Muscle of leg (tissue), 11 donors: ENCODE data around the gene CACNA1S. TPM values are rescaled to one million over a fixed set of nuclear protein-coding genes. Genes with fewer than 3 reads are reported as not detected.

Source experiments
- DNase-seq: peaks from one replicate; pipeline ENCODE4 v3.0.0; 2013
- H3K27ac ChIP-seq: one replicate; pipeline ENCODE4 v1.5.1; 2013; ENCODE audit warnings: mild to moderate bottlenecking, low read length, control low read depth
- H3K27me3 ChIP-seq: one replicate; pipeline ENCODE4 v1.6.1; 2013; ENCODE audit warnings: low read length; ENCODE audit not compliant: control insufficient read depth, insufficient read depth
- H3K36me3 ChIP-seq: one replicate; pipeline ENCODE4 v1.6.1; 2013; ENCODE audit warnings: low read length; ENCODE audit not compliant: control insufficient read depth, insufficient read depth
- H3K4me1 ChIP-seq: one replicate; pipeline ENCODE4 v1.6.1; 2013; ENCODE audit warnings: low read length; ENCODE audit not compliant: control insufficient read depth, insufficient read depth
- H3K4me3 ChIP-seq: one replicate; pipeline ENCODE4 v1.5.1; 2013; ENCODE audit warnings: low read length, control low read depth
- H3K9me3 ChIP-seq: replicated peaks from 2 replicates; pipeline ENCODE4 v1.6.1; 2013; ENCODE audit warnings: low read depth, low read length; ENCODE audit not compliant: control insufficient read depth
- WGBS: methylation state at CpG from one replicate; pipeline ENCODE4 v1.1.5; 2013; ENCODE audit warnings: missing lambda C conversion rate; ENCODE audit not compliant: insufficient coverage; 5-methylcytosine and 5-hydroxymethylcytosine counted together
- polyA plus RNA-seq, 8 donors: library from polyadenylated mRNA; unstranded; fragments of 120-200 nt; gene quantifications; one replicate each; pipeline versions ENCODE4 v1.2.1 to v1.2.3, GENCODE V29; 2013; ENCODE audit warnings: inconsistent platforms in 1 of 8, low replicate concordance in 1 of 8; ENCODE audit not compliant: insufficient read length in 8 of 8, insufficient read depth in 1 of 8
- total RNA-seq: library from RNA; stranded (reverse); fragments of 120-200 nt; gene quantifications from one replicate; pipeline ENCODE4 v1.2.4, GENCODE V29; 2013

The CACNA1S gene
- total and polyA plus RNA-seq, 9 donors = 26.1 to 55.2 (median 41.5) TPM

DNA sequence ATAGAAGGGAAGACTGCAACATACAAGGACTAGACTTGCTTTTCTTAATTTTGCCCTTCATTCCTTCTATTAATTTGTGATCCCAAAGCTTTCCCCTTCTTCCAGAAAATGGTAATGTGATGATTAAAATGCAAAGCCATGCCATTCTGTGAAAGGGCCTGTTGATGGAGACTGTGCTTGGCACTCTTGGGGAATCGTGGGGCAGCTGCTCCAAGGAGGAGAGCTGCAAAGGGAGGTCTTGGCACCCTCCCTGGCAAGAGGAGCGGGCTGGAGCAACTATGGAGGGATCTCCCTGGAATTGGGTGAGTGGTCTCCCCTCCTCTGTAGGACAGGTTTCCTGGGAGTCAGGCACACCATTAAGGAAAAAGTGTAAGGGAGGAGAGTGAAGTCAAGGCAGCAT lies 16.6 kb downstream of the CACNA1S start:
- Histone ChIP-seq H3K36me3 (peaks cover 5% of the 10 kb centered on the region), H3K27ac (peak overlapping the region; percentile 93), H3K27me3 (no peaks in the 10 kb centered on the region), H3K4me3 (no peak overlapping the region), H3K9me3 (no peaks in the 10 kb centered on the region), H3K4me1 (peaks cover 80% of the 10 kb centered on the region)
- DNase-seq = no peak
- 58% methylated on average over 2 of the region's 2 CpGs for WGBS

DNA sequence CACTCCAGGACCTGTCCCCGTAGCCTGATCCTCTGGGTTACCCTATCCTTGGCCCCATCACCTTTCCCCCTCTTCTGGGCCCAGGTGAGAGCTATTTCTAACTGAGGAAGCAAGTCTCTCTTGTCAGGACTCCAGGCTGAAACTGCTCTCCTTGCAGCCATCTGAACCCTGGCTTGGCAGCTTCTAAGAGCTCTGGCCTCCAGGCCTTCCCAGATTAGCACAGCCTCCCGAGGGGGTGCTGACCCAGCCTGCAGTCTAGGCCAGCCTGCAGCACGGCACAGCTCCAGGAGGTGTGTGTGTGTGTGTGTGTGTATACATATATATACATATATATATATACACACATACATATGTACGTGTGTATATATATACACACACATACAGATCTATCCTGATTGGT lies 17.4 kb downstream of the CACNA1S start:
- 63% methylated on average over 1 of the region's 4 CpGs for whole genome bisulfite sequencing

DNA sequence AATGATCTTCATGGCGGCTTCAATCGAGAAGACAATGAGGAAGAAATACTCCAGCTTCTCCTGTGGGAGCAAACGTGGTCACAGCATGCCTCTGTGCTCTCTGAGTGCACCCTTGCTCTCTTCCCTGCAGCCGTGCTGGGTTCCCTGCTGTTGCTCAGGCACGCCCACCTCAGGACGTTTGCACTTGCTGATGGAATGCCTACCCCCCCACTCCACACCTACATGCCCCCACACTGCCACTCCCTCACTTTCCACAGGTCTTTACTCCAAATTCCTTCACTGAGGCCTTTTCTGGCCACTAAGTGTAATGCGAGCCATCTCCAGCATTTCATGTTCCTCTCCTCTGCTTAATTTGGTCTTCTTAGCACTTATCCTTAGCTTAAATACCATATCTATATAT lies 18.3 kb downstream of the CACNA1S start:
- DNase-seq = no peak
- peaks cover 80% of the 10 kb centered on the region for H3K4me1 ChIP-seq
- H3K36me3 ChIP-seq = peaks cover 5% of the 10 kb centered on the region
- no peaks in the 10 kb centered on the region for H3K9me3 ChIP-seq
- no peak overlapping the region for H3K4me3 ChIP-seq
- peak overlapping the region; percentile 66 for H3K27ac ChIP-seq
- no peaks in the 10 kb centered on the region for H3K27me3 ChIP-seq
- 71% methylated on average over 6 of the region's 7 CpGs for WGBS

More for the DNA sequence above, 17.4 kb downstream of the CACNA1S start:
- no peak overlapping the region for H3K4me3 ChIP-seq
- peak overlapping the region; percentile 93 for H3K27ac ChIP-seq
- H3K9me3 ChIP-seq = no peaks in the 10 kb centered on the region
- DNase-seq = peak; percentile 62
- H3K27me3 ChIP-seq = no peaks in the 10 kb centered on the region
- H3K36me3 ChIP-seq = peaks cover 3% of the 10 kb centered on the region
- H3K4me1 ChIP-seq = peaks cover 80% of the 10 kb centered on the region

DNA sequence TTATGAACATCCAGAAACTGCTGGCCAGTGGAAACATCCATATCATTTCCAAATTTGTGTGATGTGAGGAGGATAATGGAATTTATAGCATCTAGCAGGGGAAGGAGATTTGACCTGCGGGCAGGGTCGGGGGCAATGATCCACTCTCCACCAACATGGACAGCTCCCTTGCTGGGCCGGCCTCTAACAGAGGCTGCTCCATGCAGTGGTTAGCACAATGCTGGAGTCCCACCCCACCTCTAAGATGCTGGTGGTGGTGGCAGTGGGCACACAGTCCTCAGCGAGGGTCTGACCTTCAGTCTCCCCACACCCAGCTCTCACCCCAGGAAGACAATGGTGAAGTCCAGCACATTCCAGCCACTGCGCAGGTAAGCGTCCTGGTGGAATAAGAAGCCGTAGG lies 18.7 kb downstream of the CACNA1S start:
- Histone ChIP-seq H3K36me3 (peaks cover 8% of the 10 kb centered on the region), H3K27ac (no peak overlapping the region), H3K9me3 (no peaks in the 10 kb centered on the region), H3K4me1 (peaks cover 79% of the 10 kb centered on the region), H3K27me3 (no peaks in the 10 kb centered on the region), H3K4me3 (no peak overlapping the region)
- DNase-seq = no peak
- WGBS = 86% methylated on average over 5 of the region's 7 CpGs

DNA sequence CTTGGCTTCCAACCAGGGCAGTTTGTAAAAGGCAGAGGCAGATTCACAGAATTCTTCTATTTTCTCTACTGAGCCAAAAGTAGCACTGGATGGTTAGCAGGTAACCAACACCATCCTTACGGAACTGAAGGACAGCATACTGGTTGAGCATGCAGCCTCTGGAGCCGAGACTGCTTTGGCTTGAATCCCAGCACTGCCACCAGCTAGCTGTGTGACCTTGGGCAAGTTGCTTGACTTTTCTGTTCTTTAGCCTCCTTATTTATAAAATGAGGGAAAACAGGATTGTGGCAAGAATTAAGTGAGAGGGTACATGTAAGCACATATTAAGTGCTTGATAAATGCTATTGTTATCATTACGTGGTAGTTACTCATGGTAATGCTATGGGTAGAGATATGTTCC lies 19.5 kb downstream of the CACNA1S start:
- H3K4me3 ChIP-seq = no peak overlapping the region
- no peak overlapping the region for H3K27ac ChIP-seq
- H3K27me3 ChIP-seq = no peaks in the 10 kb centered on the region
- H3K4me1 ChIP-seq = peaks cover 70% of the 10 kb centered on the region
- 86% methylated on average over 2 of the region's 3 CpGs for WGBS
- no peaks in the 10 kb centered on the region for H3K9me3 ChIP-seq
- H3K36me3 ChIP-seq = peaks cover 12% of the 10 kb centered on the region
- DNase-seq = no peak

DNA sequence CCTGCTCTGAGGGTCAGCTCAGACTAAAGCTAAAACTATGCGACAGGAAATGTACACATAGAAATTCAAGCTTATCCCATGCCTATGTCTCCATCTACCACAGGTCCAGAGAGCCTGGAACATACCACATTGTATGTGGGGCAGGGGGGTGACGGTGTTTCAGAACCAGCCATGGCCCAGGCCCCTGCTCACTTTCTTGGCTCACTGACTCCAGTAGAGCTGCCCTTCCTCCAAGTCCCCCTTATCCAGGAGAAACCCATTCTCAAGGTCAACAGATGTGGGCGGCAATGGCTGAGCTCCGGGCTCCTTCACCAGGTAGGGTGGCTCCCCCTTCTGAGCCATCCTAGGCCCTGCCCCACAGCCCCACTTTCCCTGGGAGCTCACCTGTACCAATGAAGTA lies 21.0 kb downstream of the CACNA1S start:
- H3K4me3 ChIP-seq = no peak overlapping the region
- no peaks in the 10 kb centered on the region for H3K9me3 ChIP-seq
- H3K27me3 ChIP-seq = no peaks in the 10 kb centered on the region
- H3K27ac ChIP-seq = no peak overlapping the region
- H3K36me3 ChIP-seq = peaks cover 12% of the 10 kb centered on the region
- WGBS = 100% methylated on average over 1 of the region's 4 CpGs
- peaks cover 56% of the 10 kb centered on the region for H3K4me1 ChIP-seq
- DNase-seq = no peak

DNA sequence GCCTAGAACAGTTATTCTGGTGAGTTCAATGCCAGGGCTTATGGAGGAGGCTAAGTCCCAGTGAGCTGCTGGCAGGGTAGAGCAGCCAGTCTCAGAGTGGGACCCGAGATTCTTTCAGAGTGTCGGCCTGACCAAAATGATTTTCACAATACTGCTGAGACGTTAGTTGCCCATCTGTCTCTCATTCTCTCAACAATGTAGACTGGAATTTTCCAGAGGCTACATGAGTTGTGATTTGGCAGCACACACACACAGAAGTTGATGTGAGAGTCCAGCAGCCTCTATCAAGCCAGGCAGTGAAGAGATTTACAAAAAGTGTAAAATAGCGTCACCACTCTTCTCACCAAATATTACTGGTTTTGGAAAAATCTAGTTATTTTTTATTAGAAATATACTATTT lies 21.7 kb downstream of the CACNA1S start:
- WGBS = 0% methylated on average over 1 of the region's 4 CpGs
- peak; percentile 74 for DNase-seq
- H3K27me3 ChIP-seq = no peaks in the 10 kb centered on the region
- no peaks in the 10 kb centered on the region for H3K9me3 ChIP-seq
- H3K4me3 ChIP-seq = no peak overlapping the region
- H3K4me1 ChIP-seq = peaks cover 48% of the 10 kb centered on the region
- H3K27ac ChIP-seq = peak overlapping the region; percentile 45
- peaks cover 12% of the 10 kb centered on the region for H3K36me3 ChIP-seq

DNA sequence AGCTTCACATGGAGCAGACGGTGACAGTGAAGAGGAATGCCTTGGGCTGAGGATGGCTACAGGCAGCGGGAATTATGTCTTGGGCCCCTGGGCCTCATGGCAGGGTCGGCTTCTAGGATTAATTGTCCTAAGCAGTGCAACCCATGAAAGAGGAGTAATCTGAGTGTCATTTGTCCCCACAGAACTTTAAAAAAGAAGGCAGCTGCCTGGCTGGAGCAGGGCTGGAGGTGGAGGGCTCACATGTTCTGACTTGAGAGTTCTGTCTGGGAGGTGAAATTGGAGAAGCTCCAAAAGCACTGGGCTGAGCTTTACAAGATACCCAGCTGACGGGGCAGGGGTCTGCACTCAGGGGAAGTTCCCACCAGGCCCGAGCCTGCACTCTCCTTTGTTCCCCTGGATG lies 22.6 kb downstream of the CACNA1S start:
- peak overlapping the region; percentile 45 for H3K27ac ChIP-seq

DNA sequence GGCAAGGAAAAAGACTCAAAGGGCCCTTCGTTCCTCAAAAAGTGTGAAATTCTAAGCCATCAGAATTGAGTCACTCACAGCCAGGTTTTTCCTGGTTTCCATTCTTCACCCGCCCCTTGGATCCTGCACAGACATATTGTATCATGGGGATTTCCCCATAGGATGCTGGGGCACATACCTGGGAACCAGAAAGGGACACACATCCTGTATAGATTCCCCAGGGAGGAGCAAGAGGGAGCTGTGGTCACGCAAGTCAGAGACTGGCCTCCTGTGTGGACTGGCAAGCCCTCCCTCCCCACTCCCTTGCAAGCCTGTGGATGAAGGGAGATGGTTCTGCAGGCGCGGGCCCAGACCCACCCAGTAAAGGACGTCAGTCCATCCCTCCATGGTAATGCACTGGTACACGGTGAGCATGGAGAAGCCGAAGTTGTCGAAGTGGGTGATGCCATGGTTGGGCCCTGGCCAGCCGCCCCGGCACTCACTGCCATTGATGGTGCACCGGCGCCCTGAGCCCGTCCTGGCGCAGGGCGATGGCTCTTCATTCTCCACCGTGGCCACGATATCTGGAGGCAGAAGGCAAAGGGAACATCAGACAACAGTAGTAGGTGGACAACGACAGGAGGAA lies 23.2 kb downstream of the CACNA1S start:
- no peak for DNase-seq
- H3K4me1 ChIP-seq = peaks cover 34% of the 10 kb centered on the region
- H3K4me3 ChIP-seq = no peak overlapping the region
- WGBS = 87% methylated on average over 16 of the region's 19 CpGs
- H3K36me3 ChIP-seq = peaks cover 18% of the 10 kb centered on the region
- no peaks in the 10 kb centered on the region for H3K9me3 ChIP-seq
- H3K27ac ChIP-seq = no peak overlapping the region
- H3K27me3 ChIP-seq = no peaks in the 10 kb centered on the region

More for the DNA sequence above, 22.6 kb downstream of the CACNA1S start:
- H3K9me3 ChIP-seq = no peaks in the 10 kb centered on the region
- H3K36me3 ChIP-seq = peaks cover 18% of the 10 kb centered on the region
- H3K4me3 ChIP-seq = no peak overlapping the region
- DNase-seq = peak; percentile 50
- WGBS = 43% methylated on average over 3 of the region's 5 CpGs
- peaks cover 39% of the 10 kb centered on the region for H3K4me1 ChIP-seq
- no peaks in the 10 kb centered on the region for H3K27me3 ChIP-seq

DNA sequence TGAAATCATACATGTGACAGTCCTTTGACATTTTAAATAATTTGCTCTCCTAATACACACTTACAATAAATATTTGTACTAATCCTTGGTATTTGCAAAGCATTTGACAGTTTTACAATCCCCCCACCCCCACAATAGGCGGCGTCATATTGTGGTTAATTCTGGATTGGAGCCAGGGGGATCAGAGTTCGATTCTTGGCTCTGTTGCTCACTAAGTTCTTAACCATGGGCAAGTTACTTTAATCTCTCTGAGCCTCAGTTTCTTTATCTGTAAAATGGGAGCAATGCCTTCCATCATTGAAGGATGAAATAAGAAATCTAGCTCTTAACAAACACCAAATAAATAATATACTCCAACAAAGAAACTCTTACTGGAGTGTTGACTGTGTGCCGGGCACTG lies 23.8 kb downstream of the CACNA1S start:
- H3K27ac ChIP-seq = no peak overlapping the region
- DNase-seq = no peak
- no peaks in the 10 kb centered on the region for H3K9me3 ChIP-seq
- WGBS = no CpG with 5 or more reads among the region's 4 CpGs
- no peaks in the 10 kb centered on the region for H3K27me3 ChIP-seq
- H3K4me1 ChIP-seq = peaks cover 34% of the 10 kb centered on the region
- H3K4me3 ChIP-seq = no peak overlapping the region
- H3K36me3 ChIP-seq = peaks cover 21% of the 10 kb centered on the region
